CD14-positive monocyte (primary cell): ENCODE measurements around the gene KIF27. TPM values are rescaled to one million over a fixed set of nuclear protein-coding genes. Genes with fewer than 3 reads are reported as not detected.

ENCODE experiments used
- DNase-seq, 3 donors: peaks; one replicate each; pipeline ENCODE4 v3.0.0-alpha.2; 2011 to 2022
- H2AFZ ChIP-seq: 2 replicates; pipeline ENCODE4 v1.6.0; 2012; ENCODE audit warnings: mild to moderate bottlenecking, low read depth, low read length, inconsistent platforms; ENCODE audit not compliant: insufficient read depth, poor library complexity, severe bottlenecking
- H3K27ac ChIP-seq, 2 donors: 1 replicate in 1 of 2; 2 replicates in 1 of 2; pipeline ENCODE4 v1.5.1; 2012 to 2013; ENCODE audit warnings: low read length in 2 of 2, control low read depth in 1 of 2, inconsistent platforms in 1 of 2, low read depth in 1 of 2, mild to moderate bottlenecking in 1 of 2
- H3K27me3 ChIP-seq, 2 donors: one replicate each; pipeline versions ENCODE4 v1.6.0 to v1.6.1; 2011 to 2013; ENCODE audit warnings: low read length in 2 of 2; ENCODE audit not compliant: control insufficient read depth in 2 of 2, insufficient read depth in 2 of 2
- H3K36me3 ChIP-seq, 2 donors: replicated peaks in 1 of 2; 1 replicate in 1 of 2; 2 replicates in 1 of 2; pipeline versions ENCODE4 v1.5.1 to v1.6.1; 2012 to 2013; ENCODE audit warnings: low read length in 2 of 2, control low read depth in 1 of 2, inconsistent platforms in 1 of 2, mild to moderate bottlenecking in 1 of 2; ENCODE audit not compliant: insufficient read depth in 2 of 2, control insufficient read depth in 1 of 2
- H3K4me1 ChIP-seq, 2 donors: 1 replicate in 1 of 2; 2 replicates in 1 of 2; pipeline versions ENCODE4 v1.5.1 to v1.6.1; 2012 to 2013; ENCODE audit warnings: low read length in 2 of 2, control low read depth in 1 of 2, inconsistent platforms in 1 of 2, mild to moderate bottlenecking in 1 of 2, moderate library complexity in 1 of 2; ENCODE audit not compliant: insufficient read depth in 2 of 2, control insufficient read depth in 1 of 2
- H3K4me2 ChIP-seq: replicated peaks from 2 replicates; pipeline ENCODE3; 2012; ENCODE audit warnings: low read length, moderate library complexity, mild to moderate bottlenecking; ENCODE audit not compliant: poor library complexity, severe bottlenecking; ENCODE audit errors: extremely low read depth
- H3K4me3 ChIP-seq, 3 experiments: fragments of 200-600 bp in 1 of 3; sonication (generic) in 1 of 3; replicated peaks in 1 of 3; 1 replicate in 2 of 3; 2 replicates in 1 of 3; pipeline ENCODE4 v1.5.1; 2011 to 2013; ENCODE audit warnings: low read length in 3 of 3, mild to moderate bottlenecking in 3 of 3, control low read depth in 2 of 3, low read depth in 2 of 3, inconsistent platforms in 1 of 3, moderate library complexity in 1 of 3
- H3K79me2 ChIP-seq: 2 replicates; pipeline ENCODE4 v1.6.0; 2012; ENCODE audit warnings: mild to moderate bottlenecking, control low read depth, inconsistent platforms, low read length, moderate library complexity; ENCODE audit not compliant: insufficient read depth
- H3K9ac ChIP-seq: 2 replicates; pipeline ENCODE4 v1.6.0; 2017; ENCODE audit warnings: low read length, mild to moderate bottlenecking; ENCODE audit not compliant: insufficient read depth, poor library complexity, severe bottlenecking
- H3K9me3 ChIP-seq, 2 donors: replicated peaks in 1 of 2; 1 replicate in 1 of 2; 2 replicates in 1 of 2; pipeline versions ENCODE4 v1.5.1 to v1.6.1; 2012 to 2013; ENCODE audit warnings: low read length in 2 of 2, control low read depth in 1 of 2; ENCODE audit not compliant: control insufficient read depth in 1 of 2, insufficient read depth in 1 of 2
- H4K20me1 ChIP-seq: 2 replicates; pipeline ENCODE4 v1.6.0; 2012; ENCODE audit warnings: mild to moderate bottlenecking, low read length, control low read depth, moderate library complexity; ENCODE audit not compliant: insufficient read depth
- H3K27ac Mint-ChIP-seq, 7 donors: one replicate each; pipeline ENCODE4 v1.8.0; 2020; ENCODE audit warnings: mild to moderate bottlenecking in 7 of 7, mixed read lengths in 7 of 7, moderate library complexity in 6 of 7, inconsistent platforms in 2 of 7
- H3K27me3 Mint-ChIP-seq, 3 donors: one replicate each; pipeline ENCODE4 v1.8.0; 2021 to 2022; ENCODE audit warnings: low read depth in 3 of 3, mild to moderate bottlenecking in 3 of 3, mixed read lengths in 3 of 3, moderate library complexity in 3 of 3, inconsistent platforms in 1 of 3
- H3K36me3 Mint-ChIP-seq, 2 donors: one replicate each; pipeline ENCODE4 v1.8.0; 2020; ENCODE audit warnings: mixed read lengths in 2 of 2, inconsistent platforms in 1 of 2, mild to moderate bottlenecking in 1 of 2
- H3K4me1 Mint-ChIP-seq: one replicate; pipeline ENCODE4 v1.8.0; 2020; ENCODE audit warnings: mild to moderate bottlenecking, mixed read lengths
- H3K4me3 Mint-ChIP-seq, 2 donors: one replicate each; pipeline ENCODE4 v1.8.0; 2020; ENCODE audit warnings: mild to moderate bottlenecking in 2 of 2, mixed read lengths in 2 of 2, moderate library complexity in 1 of 2
- H3K9me3 Mint-ChIP-seq, 7 donors: one replicate each; pipeline ENCODE4 v1.8.0; 2020 to 2022; ENCODE audit warnings: mixed read lengths in 7 of 7, mild to moderate bottlenecking in 6 of 7, moderate library complexity in 6 of 7, inconsistent platforms in 2 of 7
- CTCF ChIP-seq: fragments of 200-600 bp; IDR thresholded peaks from one replicate; pipeline ENCODE4 v1.8.0; 2022; ENCODE audit warnings: antibody characterized with exemption, mild to moderate bottlenecking
- WGBS: methylation state at CpG from one replicate; pipeline ENCODE4 v1.1.5; 2013; ENCODE audit warnings: missing lambda C conversion rate; ENCODE audit not compliant: insufficient coverage; 5-methylcytosine and 5-hydroxymethylcytosine counted together
- intact Hi-C, 2 donors: fragments of 100-400 bp; cut with micrococcal nuclease; formaldehyde crosslinking; loops; one replicate each; pipeline versions ENCODE4 v1.15.0 to v1.15.1; 2023
- polyA plus RNA-seq, 3 donors: library from polyadenylated mRNA; depleted of rRNA in 1 of 3; unstranded in 2 of 3; stranded (reverse) in 1 of 3; fragments of 300-500 nt in 2 of 3; fragments of >200 nt in 1 of 3; fragmentation: Illumina TruSeq in 2 of 3; gene quantifications; 1 replicate in 2 of 3; 2 replicates in 1 of 3; pipeline ENCODE4 v1.2.3, GENCODE V29; 2012 to 2021

Gene KIF27
- polyA plus RNA-seq, 3 donors, result 0.58 to 1.3 (median 1.1) TPM

- H3K27ac Mint-ChIP-seq, result no peak overlapping the region
- Histone ChIP-seq H4K20me1 (peaks cover 14% of the 10 kb centered on the region), H3K79me2 (no peaks in the 10 kb centered on the region), H3K4me3 (no peak overlapping the region), H3K4me1 (peaks cover 6 to 10% of the 10 kb centered on the region in 2 donors), H3K27ac (no peak overlapping the region), H2AFZ (no peak overlapping the region), H3K27me3 (no peaks in the 10 kb centered on the region), H3K36me3 (no peaks in the 10 kb centered on the region), H3K9me3 (no peaks in the 10 kb centered on the region), H3K4me2 (no peak overlapping the region), H3K9ac (no peak overlapping the region)
- H3K27me3 Mint-ChIP-seq, result peaks cover 0 to 4% (median 2%) of the 10 kb centered on the region in 3 donors
- peaks cover 0 to 2% of the 10 kb centered on the region in 2 donors for H3K36me3 Mint-ChIP-seq
- peak in 1 of 3 donors; percentile 8 for DNase-seq
- WGBS, result 59% methylated on average over 4 of the region's 5 CpGs
- TF ChIP-seq CTCF, result no peak
- intact Hi-C loops, result no loop called here
- no peak overlapping the region for H3K4me3 Mint-ChIP-seq
- peaks cover 0 to 2% (median 0%) of the 10 kb centered on the region in 7 donors for H3K9me3 Mint-ChIP-seq
- H3K4me1 Mint-ChIP-seq, result peaks cover 15% of the 10 kb centered on the region
Observed at GRCh38 chr9:83960991-83961390, 39.8 kb upstream of the KIF27 start.

- H3K9me3 Mint-ChIP-seq, result no peaks in the 10 kb centered on the region
- peaks cover 0 to 8% of the 10 kb centered on the region in 2 donors for H3K36me3 Mint-ChIP-seq
- H3K4me3 Mint-ChIP-seq, result no peak overlapping the region
- Histone ChIP-seq H3K27ac (no peak overlapping the region), H3K36me3 (no peaks in the 10 kb centered on the region), H3K27me3 (no peaks in the 10 kb centered on the region), H3K9ac (no peak overlapping the region), H2AFZ (no peak overlapping the region), H3K4me3 (no peak overlapping the region), H4K20me1 (no peaks in the 10 kb centered on the region), H3K4me1 (peaks cover 13 to 20% of the 10 kb centered on the region in 2 donors), H3K79me2 (peaks cover 4% of the 10 kb centered on the region), H3K9me3 (no peaks in the 10 kb centered on the region), H3K4me2 (no peak overlapping the region)
- intact Hi-C loops, result no loop called here
- H3K27ac Mint-ChIP-seq, result no peak overlapping the region
- H3K4me1 Mint-ChIP-seq, result peaks cover 24% of the 10 kb centered on the region
- no CpG with 5 or more reads among the region's 4 CpGs for WGBS
- TF ChIP-seq CTCF, result no peak
- DNase-seq, result no peak
- H3K27me3 Mint-ChIP-seq, result peaks cover 0 to 2% (median 1%) of the 10 kb centered on the region in 3 donors
Observed at GRCh38 chr9:83959061-83959460, 37.8 kb upstream of the KIF27 start.
